ENCODE measurements around the gene CAMTA1. TPM values are rescaled to one million over a fixed set of nuclear protein-coding genes. Genes with fewer than 3 reads are reported as not detected.

Gene CAMTA1
- total RNA-seq, 1 donor from 2014 or later: 63.8 TPM

DNA sequence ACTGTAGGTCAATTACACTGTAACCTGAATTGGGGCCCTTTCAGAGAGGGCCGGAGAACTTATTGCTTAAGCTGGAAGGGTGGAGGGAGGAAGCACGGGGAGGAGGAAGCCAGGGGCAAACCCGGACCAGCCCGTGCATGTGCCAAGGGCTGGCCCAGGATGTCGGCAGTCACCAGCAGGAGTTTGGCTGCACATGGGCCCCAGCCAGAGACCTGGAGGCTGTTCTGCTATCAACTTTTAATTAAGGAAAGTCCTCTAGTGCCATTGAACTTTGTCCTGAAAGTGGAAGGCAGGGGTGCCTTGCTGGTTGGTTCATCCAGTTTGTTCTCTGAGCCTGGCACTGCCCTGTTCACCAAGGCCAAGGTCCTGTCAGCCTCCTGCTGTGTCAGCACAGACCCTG, 785.1 kb downstream of the CAMTA1 start:
- Mint-ChIP-seq H3K27ac (ENCODE audit: unreplicated experiment) (no peak overlapping the region), H3K36me3 (ENCODE audit: low read depth) (no peaks in the 10 kb centered on the region), H3K27me3 (ENCODE audit: low read depth) (no peaks in the 10 kb centered on the region), H3K4me3 (ENCODE audit: unreplicated experiment) (no peak overlapping the region), H3K4me1 (ENCODE audit: low read depth) (peaks cover 14% of the 10 kb centered on the region), H3K9me3 (ENCODE audit: low read depth) (no peaks in the 10 kb centered on the region)
- DNase-seq (ENCODE audit: low spot score): peak; percentile 42
- TF ChIP-seq, protein P1, sequence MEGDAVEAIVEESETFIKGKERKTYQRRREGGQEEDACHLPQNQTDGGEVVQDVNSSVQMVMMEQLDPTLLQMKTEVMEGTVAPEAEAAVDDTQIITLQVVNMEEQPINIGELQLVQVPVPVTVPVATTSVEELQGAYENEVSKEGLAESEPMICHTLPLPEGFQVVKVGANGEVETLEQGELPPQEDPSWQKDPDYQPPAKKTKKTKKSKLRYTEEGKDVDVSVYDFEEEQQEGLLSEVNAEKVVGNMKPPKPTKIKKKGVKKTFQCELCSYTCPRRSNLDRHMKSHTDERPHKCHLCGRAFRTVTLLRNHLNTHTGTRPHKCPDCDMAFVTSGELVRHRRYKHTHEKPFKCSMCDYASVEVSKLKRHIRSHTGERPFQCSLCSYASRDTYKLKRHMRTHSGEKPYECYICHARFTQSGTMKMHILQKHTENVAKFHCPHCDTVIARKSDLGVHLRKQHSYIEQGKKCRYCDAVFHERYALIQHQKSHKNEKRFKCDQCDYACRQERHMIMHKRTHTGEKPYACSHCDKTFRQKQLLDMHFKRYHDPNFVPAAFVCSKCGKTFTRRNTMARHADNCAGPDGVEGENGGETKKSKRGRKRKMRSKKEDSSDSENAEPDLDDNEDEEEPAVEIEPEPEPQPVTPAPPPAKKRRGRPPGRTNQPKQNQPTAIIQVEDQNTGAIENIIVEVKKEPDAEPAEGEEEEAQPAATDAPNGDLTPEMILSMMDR (IDR thresholded peaks at IDR 0.05): no peak

DNA sequence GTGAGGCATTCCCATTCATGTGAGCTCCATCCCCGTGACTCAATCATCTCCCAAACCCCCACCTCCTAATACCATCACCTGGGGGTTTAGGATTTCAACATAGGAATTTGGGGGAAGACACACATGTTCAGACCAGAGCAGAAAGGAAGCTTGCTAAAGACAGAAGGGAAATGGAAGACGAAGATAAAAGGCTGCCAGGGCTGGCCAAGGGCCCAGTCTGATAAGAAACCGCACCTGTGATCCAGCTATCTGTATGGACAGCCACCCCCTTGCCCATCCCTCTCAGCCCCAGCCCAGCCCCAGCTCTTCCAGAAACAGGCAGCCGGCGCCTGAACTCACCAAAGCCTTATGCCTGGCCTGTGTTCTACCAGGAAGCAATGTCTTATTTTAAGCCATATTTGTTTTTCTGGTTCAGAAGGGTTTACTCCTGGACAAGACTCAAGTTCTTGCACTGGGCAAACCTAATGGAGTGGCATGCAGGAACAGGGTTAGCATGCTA, 787.4 kb downstream of the CAMTA1 start:
- Mint-ChIP-seq H3K27ac (ENCODE audit: unreplicated experiment) (no peak overlapping the region), H3K9me3 (ENCODE audit: low read depth) (no peaks in the 10 kb centered on the region), H3K27me3 (ENCODE audit: low read depth) (no peaks in the 10 kb centered on the region), H3K36me3 (ENCODE audit: low read depth) (no peaks in the 10 kb centered on the region), H3K4me1 (ENCODE audit: low read depth) (peaks cover 18% of the 10 kb centered on the region), H3K4me3 (ENCODE audit: unreplicated experiment) (no peak overlapping the region)
- TF ChIP-seq, protein P1 (IDR thresholded peaks at IDR 0.05): no peak
- DNase-seq (ENCODE audit: low spot score): no peak

DNA sequence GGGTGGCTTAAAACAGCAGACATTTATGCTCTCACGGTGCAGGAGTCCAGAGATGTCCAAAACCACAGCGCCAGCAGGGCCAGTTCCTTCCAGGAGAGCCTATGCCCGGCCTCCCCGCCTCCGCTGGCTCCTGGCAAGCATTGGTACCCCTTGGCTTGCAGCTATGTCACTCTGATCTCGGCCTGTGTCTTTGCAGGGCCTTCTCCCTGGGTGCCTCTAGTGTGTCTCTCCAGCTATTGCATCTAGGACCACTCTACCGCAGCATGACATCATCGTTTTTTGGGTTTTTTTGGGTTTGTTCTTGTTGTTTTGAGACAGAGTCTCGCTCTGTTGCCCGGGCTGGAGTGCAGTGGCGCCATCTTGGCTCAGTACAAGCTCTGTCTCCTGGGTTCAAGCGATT, 788.2 kb downstream of the CAMTA1 start:
- Mint-ChIP-seq H3K4me1 (ENCODE audit: low read depth) (peaks cover 18% of the 10 kb centered on the region), H3K27ac (ENCODE audit: unreplicated experiment) (no peak overlapping the region), H3K27me3 (ENCODE audit: low read depth) (no peaks in the 10 kb centered on the region), H3K9me3 (ENCODE audit: low read depth) (no peaks in the 10 kb centered on the region), H3K36me3 (ENCODE audit: low read depth) (no peaks in the 10 kb centered on the region), H3K4me3 (ENCODE audit: unreplicated experiment) (no peak overlapping the region)
- TF ChIP-seq, protein P1 (IDR thresholded peaks at IDR 0.05): no peak
- peak; percentile 62 for DNase-seq (ENCODE audit: low spot score)

- TF ChIP-seq, protein P1 (IDR thresholded peaks at IDR 0.05): no peak
- DNase-seq (ENCODE audit: low spot score): peak; percentile 77
- no peaks in the 10 kb centered on the region for H3K36me3 Mint-ChIP-seq (ENCODE audit: low read depth)
- H3K9me3 Mint-ChIP-seq (ENCODE audit: low read depth): no peaks in the 10 kb centered on the region
- no peak overlapping the region for H3K27ac Mint-ChIP-seq (ENCODE audit: unreplicated experiment)
- peaks cover 18% of the 10 kb centered on the region for H3K4me1 Mint-ChIP-seq (ENCODE audit: low read depth)
- no peak overlapping the region for H3K4me3 Mint-ChIP-seq (ENCODE audit: unreplicated experiment)
- H3K27me3 Mint-ChIP-seq (ENCODE audit: low read depth): no peaks in the 10 kb centered on the region
These were observed 789.1 kb downstream of the CAMTA1 start for GRCh38 chr1:7574121-7575040.

DNA sequence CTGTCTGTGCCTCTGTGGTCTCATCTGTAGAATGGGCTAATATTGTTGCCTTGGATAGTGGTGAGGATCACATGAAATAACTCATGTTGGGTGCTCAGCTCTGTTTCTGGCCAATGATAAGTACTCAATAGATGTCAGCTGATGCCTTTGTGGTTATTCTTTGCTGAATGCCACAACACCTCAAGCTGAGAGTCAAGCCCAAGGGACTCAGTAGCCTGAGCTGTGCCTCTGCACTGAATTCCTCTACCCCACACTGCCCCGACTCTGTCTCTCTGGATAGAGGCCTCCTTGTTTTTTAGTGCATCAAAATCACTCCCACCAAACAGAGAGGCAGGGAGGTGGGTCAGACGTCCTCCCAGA, 789.8 kb downstream of the CAMTA1 start:
- peak; percentile 2 for DNase-seq (ENCODE audit: low spot score)
- Mint-ChIP-seq H3K27ac (ENCODE audit: unreplicated experiment) (no peak overlapping the region), H3K36me3 (ENCODE audit: low read depth) (no peaks in the 10 kb centered on the region), H3K4me3 (ENCODE audit: unreplicated experiment) (no peak overlapping the region), H3K27me3 (ENCODE audit: low read depth) (no peaks in the 10 kb centered on the region), H3K4me1 (ENCODE audit: low read depth) (peaks cover 18% of the 10 kb centered on the region), H3K9me3 (ENCODE audit: low read depth) (no peaks in the 10 kb centered on the region)
- TF ChIP-seq, protein P1 (IDR thresholded peaks at IDR 0.05): no peak
